ENCODE data around the gene GAA.
"Not testable (repeated sequence)": the region's sequence is repeated elsewhere in the genome, so short reads cannot be mapped to it uniquely, and the experiment has no call there.

The GAA gene

DNA sequence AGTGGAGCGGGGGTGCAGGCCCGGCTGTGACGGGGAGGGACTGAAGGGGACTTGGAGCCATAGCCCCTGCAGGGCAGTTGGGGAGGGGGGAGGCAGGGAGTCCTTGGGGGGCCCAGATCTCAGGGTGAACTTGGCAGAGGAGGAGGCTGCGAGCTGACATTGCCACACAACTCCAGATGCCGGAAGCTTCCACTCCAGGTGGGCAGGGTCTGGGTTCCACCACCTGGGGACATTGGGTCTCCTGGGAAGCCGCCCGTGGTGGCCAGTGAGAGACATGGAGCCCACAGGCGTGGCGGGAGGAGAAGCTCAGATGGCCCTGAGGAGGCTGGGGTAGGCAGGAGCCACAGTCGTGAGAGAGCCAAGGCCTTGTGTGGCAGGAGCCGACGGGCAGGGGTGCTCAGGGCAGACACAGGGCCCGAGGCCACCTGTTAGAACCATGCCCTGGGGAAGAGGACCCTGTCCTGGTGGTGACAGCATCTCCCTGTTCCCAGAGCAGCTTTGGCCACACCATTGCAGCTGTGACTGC is 18.2 kb upstream of the GAA start:
- DNase-seq = no peak

DNA sequence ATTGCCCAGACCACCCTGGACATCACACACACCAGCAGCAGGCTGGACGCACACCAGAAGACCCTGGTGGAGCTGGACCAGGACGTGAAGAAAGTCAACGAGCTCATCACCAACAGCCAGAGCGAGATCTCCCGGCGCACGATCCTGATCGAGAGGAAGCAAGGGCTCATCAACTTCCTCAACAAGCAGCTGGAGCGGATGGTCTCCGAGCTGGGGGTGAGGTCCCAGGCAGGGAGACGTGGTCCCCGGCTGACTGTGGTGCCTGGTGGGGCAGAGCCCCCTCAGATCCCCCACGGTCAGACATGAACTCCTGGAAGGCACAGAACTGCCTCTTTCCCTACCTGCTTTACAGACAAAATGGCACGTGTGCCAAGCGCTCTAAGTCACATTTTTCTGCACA is 16.6 kb upstream of the GAA start:
- DNase-seq = no peak

- no peak for DNase-seq
Measured at GRCh38 chr17:80086081-80086480, 15.3 kb upstream of the GAA start.

GRCh38 chr17:80086616-80087015 is 14.8 kb upstream of the GAA start:
- DNase-seq = no peak

DNA sequence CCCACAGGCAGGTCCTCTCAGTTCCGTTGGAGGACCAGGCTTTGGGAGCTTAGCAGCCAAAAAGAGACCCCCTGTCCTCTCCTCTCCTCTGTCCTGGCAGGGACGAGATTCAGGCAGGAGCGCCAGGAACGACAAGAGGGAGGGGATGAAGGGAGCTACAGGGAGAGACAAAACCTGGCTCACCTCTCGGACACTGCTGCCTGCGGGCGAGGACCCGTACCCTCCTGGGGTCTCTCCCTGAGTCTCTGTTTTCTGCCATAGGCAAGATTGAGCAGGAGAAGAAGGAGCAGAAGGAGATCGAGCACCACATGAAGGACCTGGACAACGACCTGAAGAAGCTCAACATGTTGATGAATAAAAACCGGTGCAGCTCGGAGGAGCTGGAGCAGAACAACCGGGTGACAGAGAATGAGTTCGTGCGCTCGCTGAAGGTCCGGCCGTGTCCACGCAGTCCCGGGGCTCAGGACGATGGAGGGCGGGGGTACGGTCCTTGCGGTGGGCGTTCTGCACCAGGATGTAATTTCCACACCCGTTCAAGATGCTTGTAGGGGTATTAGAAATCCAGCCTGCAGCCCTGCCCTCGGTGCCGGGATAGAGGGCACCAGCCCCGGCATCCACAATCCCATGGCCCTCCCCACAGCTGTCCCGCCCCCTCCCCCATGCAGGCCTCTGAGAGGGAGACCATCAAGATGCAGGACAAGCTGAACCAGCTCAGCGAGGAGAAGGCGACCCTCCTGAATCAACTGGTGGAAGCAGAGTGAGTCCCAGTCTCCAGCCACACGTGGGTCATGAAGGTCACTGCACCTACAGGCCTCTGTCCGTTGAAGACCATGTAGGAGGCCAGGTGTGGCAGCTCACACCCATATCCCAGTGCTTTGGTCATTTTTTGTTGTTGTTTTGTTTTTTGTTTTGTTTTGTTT is 13.8 kb upstream of the GAA start:
- no peak for DNase-seq

DNA sequence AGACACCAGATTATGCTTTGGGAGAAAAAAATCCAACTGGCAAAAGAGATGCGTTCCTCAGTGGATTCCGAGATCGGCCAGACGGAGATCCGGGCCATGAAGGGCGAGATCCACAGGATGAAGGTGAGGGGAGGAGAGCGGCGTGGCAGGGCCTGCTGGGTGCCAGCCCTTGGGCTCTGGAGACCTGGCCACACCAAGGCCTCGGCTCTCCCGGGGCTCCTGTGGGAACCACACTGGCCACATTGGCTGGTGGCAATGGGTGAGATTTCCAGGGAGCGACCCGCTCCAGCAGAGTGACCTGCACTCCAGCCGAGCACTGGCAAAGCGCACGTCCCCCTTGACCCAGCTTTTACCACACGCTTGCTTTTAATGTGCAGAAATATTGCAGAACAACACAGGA is 11.6 kb upstream of the GAA start:
- DNase-seq = no peak

- DNase-seq = not testable (repeated sequence)
Measured at GRCh38 chr17:80090164-80090563, 11.2 kb upstream of the GAA start.

DNA sequence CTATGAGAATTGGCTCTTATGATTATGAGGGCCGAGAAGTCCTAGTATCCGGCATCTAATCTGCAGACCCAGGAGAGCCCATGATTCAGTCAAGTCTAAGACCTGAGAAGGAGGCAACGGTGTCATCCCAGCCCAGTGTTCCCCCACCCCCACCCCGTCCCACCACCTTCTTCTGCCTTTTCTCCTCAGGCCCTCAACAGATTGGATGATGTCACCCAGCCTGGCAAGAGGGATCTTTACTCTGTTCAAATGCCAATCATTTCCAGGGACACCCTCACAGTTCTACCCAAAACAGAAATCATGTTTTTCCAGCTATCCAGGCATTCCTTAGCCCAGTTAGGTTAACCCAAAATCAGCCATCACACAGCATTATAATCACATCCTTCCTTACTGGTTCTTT is 10.0 kb upstream of the GAA start:
- DNase-seq = no peak

GRCh38 chr17:80092959-80093358 is 8.4 kb upstream of the GAA start:
- peak in 4 of 14 donors; percentile 11 to 40 (median 26) for DNase-seq

- no peak for DNase-seq
Measured at GRCh38 chr17:80095038-80095843, 6.1 kb upstream of the GAA start.

GRCh38 chr17:80095844-80096475 is 5.4 kb upstream of the GAA start:
- no peak for DNase-seq

GRCh38 chr17:80096561-80097021 is 4.8 kb upstream of the GAA start:
- DNase-seq = peak in 1 of 14 donors; percentile 36

DNA sequence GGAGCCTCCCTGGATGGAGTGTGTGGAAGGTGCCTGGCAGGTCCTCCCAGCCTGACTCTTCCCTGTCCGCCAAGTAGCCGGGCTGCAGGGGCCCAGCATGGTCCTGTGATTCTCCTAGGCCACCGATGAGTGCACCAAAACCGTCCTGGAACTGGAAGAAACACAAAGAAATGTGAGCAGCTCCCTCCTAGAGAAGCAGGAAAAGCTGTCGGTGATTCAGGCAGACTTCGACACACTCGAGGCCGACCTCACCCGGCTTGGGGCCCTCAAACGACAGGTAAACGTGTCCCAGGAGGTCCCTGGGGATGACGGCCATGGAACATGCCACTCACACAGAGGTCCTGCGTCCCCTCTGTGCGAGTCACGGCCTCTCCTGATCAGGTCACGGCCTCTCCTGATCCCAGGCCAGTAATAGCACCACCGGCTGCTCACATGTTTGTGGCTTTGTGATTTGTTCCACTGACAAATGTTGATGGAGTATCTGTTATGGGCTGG is 4.2 kb upstream of the GAA start:
- DNase-seq = no peak

- no peak for DNase-seq
Measured at GRCh38 chr17:80097844-80098691, 3.3 kb upstream of the GAA start.

- DNase-seq = no peak
Measured at GRCh38 chr17:80099291-80100034, 1.9 kb upstream of the GAA start.

DNA sequence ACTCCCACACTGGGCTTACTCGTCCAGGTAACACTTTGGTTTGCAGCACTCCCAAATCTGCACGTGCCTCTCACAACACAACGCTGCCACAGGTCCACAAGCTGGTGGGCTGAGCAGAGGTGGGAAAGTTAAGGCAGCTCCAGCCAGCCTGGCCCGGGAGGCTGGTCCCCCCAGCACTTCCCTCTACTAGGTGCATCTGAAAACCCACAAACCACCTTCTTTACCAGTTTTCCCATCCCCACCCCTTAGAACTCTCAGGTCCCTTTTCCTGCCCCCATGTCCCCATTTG is 1.4 kb upstream of the GAA start:
- DNase-seq = no peak

DNA sequence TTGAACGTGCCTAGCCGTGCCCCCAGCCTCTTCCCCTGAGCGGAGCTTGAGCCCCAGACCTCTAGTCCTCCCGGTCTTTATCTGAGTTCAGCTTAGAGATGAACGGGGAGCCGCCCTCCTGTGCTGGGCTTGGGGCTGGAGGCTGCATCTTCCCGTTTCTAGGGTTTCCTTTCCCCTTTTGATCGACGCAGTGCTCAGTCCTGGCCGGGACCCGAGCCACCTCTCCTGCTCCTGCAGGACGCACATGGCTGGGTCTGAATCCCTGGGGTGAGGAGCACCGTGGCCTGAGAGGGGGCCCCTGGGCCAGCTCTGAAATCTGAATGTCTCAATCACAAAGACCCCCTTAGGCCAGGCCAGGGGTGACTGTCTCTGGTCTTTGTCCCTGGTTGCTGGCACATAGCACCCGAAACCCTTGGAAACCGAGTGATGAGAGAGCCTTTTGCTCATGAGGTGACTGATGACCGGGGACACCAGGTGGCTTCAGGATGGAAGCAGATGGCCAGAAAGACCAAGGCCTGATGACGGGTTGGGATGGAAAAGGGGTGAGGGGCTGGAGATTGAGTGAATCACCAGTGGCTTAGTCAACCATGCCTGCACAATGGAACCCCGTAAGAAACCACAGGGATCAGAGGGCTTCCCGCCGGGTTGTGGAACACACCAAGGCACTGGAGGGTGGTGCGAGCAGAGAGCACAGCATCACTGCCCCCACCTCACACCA is 724 bp downstream of the GAA start:
- peak in 2 of 14 donors; percentile 44 to 57 for DNase-seq

DNA sequence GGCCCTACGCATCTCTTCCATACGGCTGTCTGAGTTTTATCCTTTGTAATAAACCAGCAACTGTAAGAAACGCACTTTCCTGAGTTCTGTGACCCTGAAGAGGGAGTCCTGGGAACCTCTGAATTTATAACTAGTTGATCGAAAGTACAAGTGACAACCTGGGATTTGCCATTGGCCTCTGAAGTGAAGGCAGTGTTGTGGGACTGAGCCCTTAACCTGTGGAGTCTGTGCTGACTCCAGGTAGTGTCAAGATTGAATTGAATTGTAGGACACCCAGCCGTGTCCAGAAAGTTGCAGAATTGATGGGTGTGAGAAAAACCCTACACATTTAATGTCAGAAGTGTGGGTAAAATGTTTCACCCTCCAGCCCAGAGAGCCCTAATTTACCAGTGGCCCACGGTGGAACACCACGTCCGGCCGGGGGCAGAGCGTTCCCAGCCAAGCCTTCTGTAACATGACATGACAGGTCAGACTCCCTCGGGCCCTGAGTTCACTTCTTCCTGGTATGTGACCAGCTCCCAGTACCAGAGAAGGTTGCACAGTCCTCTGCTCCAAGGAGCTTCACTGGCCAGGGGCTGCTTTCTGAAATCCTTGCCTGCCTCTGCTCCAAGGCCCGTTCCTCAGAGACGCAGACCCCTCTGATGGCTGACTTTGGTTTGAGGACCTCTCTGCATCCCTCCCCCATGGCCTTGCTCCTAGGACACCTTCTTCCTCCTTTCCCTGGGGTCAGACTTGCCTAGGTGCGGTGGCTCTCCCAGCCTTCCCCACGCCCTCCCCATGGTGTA is 1.5 kb downstream of the GAA start:
- no peak for DNase-seq

DNA sequence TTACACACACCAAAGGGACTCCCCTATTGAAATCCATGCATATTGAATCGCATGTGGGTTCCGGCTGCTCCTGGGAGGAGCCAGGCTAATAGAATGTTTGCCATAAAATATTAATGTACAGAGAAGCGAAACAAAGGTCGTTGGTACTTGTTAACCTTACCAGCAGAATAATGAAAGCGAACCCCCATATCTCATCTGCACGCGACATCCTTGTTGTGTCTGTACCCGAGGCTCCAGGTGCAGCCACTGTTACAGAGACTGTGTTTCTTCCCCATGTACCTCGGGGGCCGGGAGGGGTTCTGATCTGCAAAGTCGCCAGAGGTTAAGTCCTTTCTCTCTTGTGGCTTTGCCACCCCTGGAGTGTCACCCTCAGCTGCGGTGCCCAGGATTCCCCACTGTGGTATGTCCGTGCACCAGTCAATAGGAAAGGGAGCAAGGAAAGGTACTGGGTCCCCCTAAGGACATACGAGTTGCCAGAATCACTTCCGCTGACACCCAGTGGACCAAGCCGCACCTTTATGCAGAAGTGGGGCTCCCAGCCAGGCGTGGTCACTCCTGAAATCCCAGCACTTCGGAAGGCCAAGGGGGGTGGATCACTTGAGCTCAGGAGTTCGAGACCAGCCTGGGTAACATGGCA is 2.2 kb downstream of the GAA start:
- no peak for DNase-seq

Data from C1 segment of cervical spinal cord (tissue), 14 donors.